Uterus (tissue), 2 donors: ENCODE measurements around the gene URB2.
"Not testable (repeated sequence)": the region's sequence is repeated elsewhere in the genome, so short reads cannot be mapped to it uniquely, and the experiment has no call there.

Source experiments
- POLR2A ChIP-seq, 2 donors: fragments of 450-650 bp; IDR thresholded peaks; one replicate each; pipeline ENCODE4 v1.6.1; 2016; ENCODE audit warnings: antibody characterized with exemption in 2 of 2, mild to moderate bottlenecking in 1 of 2, moderate library complexity in 1 of 2
- TF ChIP-seq, protein P1 (sequence below), 4 experiments: fragments of 200-600 bp in 2 of 4; fragments of 450-650 bp in 2 of 4; sonication (generic) in 2 of 4; IDR thresholded peaks; one replicate each; pipeline ENCODE4 v1.5.1; 2016 to 2019; ENCODE audit warnings: antibody characterized with exemption in 4 of 4, mild to moderate bottlenecking in 2 of 4, moderate library complexity in 1 of 4

DNA sequence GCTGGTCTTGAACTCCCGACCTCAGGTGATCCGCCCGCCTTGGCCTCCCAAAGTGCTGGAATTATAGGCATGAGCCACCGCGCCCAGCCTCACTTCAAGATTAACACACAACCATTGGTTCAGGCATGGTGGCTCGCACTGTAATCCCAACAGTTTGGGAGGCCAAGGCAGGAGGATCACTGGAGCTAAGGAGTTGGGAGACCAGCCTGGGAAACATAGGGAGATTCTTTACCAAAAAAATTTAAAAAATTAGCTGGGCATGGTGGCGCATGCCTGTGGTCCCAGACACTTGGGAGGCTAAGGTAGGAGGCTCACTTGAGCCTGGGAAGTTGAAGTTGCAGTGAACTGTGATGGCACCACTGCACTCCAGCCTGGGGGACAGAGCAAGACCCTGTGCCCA lies 30.2 kb upstream of the URB2 start:
- TF ChIP-seq, protein P1, sequence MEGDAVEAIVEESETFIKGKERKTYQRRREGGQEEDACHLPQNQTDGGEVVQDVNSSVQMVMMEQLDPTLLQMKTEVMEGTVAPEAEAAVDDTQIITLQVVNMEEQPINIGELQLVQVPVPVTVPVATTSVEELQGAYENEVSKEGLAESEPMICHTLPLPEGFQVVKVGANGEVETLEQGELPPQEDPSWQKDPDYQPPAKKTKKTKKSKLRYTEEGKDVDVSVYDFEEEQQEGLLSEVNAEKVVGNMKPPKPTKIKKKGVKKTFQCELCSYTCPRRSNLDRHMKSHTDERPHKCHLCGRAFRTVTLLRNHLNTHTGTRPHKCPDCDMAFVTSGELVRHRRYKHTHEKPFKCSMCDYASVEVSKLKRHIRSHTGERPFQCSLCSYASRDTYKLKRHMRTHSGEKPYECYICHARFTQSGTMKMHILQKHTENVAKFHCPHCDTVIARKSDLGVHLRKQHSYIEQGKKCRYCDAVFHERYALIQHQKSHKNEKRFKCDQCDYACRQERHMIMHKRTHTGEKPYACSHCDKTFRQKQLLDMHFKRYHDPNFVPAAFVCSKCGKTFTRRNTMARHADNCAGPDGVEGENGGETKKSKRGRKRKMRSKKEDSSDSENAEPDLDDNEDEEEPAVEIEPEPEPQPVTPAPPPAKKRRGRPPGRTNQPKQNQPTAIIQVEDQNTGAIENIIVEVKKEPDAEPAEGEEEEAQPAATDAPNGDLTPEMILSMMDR (IDR thresholded peaks at IDR 0.05) = not testable (repeated sequence)
- TF ChIP-seq POLR2A (IDR thresholded peaks at IDR 0.05) = not testable (repeated sequence)
